ENCODE data around the gene YEATS2.
A peak's percentile ranks its signal among the peaks of the same experiment; 100 is the strongest.
"Not testable (repeated sequence)": the region's sequence is repeated elsewhere in the genome, so short reads cannot be mapped to it uniquely, and the experiment has no call there.

YEATS2 gene

GRCh38 chr3:183718012-183718411 is 20.4 kb downstream of the YEATS2 start:
- DNase-seq, result no peak

GRCh38 chr3:183725387-183725786 is 27.8 kb downstream of the YEATS2 start:
- no peak for DNase-seq

DNA sequence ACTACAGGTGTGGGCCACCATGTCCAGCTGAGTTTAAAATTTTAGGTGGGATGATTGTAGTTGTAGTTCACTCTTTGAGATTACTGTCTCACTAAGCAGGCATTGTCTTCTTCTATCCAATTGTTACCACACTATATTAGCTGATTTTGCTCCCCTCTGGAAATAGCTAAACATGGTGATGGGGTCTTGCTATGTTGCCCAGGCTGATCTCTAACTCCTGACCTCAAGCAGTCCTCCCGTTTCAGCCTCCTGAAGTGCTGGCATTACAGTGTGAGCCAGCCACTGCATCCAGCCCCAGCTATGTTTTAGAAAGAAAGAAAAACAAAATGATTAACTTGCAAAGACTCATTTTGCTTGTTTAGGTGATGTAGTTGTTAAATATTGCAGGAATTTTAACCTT is 30.6 kb downstream of the YEATS2 start:
- no peak for DNase-seq

DNA sequence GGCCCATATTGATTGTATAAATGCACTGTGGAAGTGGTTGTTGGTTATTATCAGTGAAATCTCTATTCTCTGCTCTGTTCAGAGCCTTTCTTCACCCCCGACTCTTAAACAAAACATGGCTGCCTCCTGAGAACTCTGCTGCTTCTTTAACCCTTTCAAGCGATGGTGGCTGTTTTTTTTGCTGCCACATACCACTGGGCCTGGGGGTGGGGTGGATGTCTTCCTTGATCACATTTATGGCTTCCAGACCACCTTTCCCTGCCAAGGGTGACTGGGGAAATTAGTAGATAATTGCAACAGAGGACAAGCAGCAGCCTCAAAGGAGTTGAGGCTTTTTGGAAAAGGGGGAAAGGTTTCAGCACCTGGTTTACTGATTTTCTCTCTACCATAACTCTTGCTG is 32.8 kb downstream of the YEATS2 start:
- no peak for DNase-seq

DNA sequence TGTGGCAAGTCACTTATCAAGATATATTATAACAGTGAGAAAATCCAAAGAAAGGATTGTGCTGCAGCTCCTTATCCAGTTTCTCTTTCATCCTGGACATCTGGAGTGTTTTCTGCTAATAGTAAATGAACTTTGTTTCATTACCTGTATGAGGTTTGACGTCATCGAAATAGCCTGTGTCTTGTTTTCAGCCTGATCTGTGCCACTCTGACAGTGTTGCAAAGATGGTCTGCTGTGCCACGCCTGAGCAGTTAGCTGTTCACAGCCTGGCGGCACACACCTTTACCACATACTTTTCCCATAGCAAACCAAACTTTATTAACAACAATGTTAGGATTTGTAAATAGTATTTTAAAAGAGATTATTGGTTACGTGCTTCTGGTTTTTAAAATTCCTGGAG is 34.0 kb downstream of the YEATS2 start:
- no peak for DNase-seq

DNA sequence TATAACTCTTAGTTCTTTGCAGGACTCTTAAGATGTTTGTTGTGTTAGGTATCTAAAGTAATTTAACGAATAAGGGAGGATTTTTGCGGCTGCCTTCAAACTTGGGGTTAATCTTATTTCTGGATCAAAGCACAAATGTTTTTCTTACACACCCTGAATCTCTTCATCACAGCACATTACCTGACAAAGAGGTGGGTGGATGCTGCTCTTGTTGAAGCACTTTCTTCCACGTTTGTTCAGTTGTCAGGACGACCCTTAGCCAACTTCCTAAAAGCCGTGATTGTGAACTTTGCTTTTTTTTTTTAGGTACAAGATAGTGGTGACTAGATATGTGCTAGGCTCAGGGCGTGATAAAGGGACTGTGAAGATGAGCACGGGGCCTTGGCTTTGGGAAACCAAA is 36.0 kb downstream of the YEATS2 start:
- DNase-seq, result no peak

DNA sequence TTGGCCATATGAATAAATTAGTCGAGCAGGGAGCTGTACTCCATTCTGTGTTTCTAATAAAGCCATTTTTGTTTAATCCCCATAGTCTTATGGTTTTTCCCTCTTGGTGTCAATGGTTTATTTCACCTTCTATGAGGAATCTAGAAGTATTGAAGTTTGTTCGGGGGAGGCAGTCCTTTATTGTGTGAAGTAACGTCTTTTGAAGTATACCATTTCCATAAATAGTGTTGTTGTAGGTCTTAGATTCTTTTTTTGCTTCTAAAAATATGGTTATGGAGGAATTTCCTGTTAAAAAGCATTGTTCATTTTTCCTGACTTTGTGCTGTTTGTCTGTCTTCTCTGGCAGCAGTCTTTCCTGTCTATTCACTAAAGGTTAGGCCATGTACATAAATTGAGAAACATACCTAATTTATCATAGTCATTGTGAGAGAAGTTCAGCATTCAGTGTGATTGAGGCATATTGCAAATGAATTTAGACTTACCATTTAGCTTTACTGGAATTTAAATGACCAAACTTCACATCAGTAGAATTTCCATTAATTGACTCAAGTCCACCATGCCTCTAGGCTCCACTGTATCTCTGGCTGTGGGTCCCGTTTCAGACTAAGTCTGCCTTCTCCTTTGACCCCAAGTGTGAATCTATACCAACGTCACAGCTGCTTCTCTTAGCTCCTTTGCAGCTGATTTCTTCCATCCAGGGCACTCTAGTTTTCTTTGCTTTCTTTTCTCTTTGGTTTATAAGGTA is 37.3 kb downstream of the YEATS2 start:
- no peak for DNase-seq

- no peak for DNase-seq
Observed at GRCh38 chr3:183737116-183737515, 39.5 kb downstream of the YEATS2 start.

GRCh38 chr3:183740154-183740553 is 42.6 kb downstream of the YEATS2 start:
- DNase-seq, result not testable (repeated sequence)

- DNase-seq, result no peak
Observed at GRCh38 chr3:183743231-183743630, 45.6 kb downstream of the YEATS2 start.

- no peak for DNase-seq
Observed at GRCh38 chr3:183745300-183746098, 47.9 kb downstream of the YEATS2 start.

DNA sequence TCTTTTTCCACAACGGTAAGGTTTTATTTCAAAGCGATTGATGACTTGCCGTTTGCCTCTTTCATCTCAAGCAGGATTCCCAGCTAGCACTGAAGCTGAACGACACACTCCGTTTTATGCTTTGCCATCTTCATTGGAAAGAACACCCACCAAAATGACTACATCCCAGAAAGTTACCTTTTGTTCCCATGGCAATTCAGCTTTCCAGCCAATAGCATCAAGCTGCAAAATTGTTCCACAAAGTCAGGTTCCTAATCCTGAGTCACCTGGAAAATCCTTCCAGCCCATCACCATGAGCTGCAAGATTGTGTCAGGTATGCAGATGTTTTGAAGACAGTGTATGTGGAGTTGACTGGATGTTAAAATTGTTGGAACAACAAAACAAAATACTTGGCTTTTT is 56.5 kb downstream of the YEATS2 start:
- DNase-seq, result no peak

GRCh38 chr3:183762304-183762703 is 64.7 kb downstream of the YEATS2 start:
- DNase-seq, result no peak

- no peak for DNase-seq
Observed at GRCh38 chr3:183764847-183765731, 67.5 kb downstream of the YEATS2 start.

DNA sequence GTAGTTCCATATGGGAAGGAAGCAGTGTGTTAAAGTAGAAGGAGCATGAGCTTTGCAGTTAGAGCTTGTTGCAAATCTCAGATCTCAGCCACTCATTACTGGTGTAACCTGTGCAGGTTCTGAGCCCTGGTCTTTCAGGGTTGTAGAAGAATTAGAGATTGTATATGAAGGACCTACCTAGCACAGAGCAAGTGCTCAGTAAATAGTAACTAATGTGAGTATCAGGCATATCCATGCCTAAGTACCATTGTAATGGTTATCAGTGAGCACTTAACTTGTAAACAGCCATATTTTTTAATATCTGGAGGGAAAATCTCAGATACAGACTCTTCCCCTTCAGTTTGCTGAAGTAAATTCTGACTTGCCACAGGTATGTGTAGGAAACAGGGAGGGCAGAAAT is 68.5 kb downstream of the YEATS2 start:
- no peak for DNase-seq

DNA sequence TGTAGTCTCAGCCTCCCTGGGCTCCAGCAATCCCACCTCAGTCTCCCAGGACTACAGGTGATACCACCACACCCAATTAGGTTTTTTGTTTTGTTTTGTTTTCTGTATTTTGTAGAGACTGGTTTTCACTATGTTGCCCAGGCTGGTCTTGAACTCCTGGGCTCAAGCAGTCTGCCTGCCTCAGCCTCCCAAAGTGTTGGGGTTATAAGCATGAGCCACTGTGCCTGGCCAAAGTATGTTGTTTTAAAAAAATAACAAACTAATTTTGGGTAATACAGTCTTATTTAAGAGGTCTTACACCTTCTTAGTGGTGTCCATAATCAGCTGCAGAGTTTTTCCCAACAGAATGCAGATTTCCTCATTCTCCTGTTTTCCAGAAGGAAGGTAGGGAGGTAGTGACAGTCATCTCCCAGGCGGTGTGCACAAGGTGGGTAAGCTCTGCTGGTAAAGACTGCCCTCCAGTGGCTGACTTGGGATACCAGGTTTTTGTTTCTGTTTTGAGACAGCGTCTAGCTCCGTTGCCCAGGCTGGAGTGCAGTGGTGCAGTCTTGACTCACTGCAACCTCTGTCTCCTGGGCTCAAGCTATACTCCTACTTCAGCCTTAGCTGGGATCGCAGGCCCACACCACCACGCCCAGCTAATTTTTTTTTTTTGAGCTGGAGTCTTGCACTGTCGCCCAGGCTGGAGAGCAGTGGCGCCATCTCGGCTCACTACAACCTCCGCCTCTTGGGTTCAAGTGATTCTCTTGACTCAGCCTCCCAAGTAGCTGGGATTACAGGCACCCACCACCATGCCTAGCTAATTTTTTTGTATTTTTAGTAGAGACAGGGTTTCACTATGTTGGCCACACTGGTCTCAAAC is 69.4 kb downstream of the YEATS2 start:
- DNase-seq, result peak; percentile 4

DNA sequence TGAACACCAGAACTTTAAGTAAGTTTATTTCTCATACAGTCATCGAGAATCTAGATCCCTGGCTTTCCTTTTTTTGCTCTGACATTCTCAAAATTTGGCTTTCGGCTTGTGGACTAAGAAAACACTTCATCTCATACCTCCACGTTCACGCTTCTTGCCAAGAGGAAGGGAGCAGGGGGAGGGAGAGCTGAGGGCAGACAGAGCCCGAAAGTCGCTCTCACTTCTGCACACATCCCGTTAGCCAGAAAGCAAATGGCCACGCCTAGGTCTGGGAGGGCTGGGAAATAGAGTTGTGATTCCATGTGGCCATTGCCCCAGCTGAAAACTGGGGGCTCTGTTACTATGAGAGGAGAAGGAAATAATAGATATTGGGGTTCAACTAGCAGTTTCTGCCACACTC is 70.5 kb downstream of the YEATS2 start:
- DNase-seq, result no peak

DNA sequence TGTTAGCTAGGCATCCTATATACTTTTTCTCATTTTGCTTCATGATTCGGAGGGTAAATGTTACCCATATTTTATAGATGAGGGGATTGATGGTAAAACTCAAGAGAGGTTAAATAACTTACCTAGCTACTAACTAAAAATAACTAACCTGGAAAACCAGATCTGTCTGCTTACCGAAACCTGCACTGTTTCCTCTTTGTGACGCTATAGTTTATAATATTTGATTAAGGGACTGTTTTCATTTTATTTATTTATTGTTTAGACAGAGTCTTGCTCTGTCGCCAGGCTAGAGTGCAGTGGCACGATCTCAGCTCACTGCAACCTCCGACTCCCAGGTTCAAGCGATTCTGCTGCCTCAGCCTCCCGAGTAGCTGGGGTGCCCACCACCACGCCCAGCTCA is 71.9 kb downstream of the YEATS2 start:
- no peak for DNase-seq

- DNase-seq, result no peak
Observed at GRCh38 chr3:183774631-183775030, 77.0 kb downstream of the YEATS2 start.

DNA sequence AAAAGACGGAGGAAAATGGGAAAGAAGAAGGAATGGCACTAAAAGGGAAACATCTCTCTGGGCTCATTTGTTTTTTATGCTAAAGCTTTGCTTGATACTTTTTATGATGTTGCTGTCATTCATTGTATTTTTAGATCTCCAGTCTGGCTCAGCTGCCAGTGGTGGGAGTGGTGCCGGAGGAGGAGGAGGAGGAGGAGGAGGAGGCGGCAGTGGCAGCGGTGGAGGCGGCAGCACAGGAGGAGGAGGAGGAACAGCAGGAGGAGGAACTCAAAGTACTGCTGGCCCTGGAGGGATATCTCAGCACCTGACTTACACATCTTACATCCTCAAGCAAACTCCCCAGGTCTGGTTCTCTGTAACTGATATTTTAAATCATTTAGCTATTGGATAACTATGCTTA is 78.2 kb downstream of the YEATS2 start:
- peak; percentile 49 for DNase-seq

DNA sequence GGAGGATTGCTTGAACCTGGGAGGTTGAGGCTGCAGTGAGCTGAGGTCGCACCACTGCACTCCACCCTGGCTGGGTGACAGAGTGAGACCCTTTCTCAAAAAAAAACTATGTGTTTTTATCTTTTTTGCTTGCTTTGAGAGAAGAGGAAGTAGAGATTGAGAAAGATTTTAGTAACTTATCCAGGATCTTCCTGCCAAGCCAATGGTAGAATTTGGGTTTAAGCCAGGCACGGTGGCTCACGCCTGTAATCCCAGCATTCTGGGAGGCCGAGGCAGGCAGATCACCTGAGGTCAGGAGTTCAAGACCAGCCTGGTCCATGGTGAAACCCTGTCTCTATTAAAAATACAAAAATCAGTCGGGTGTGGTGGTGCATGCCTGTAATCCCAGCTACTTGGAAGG is 78.9 kb downstream of the YEATS2 start:
- peak; percentile 61 for DNase-seq

GRCh38 chr3:183777016-183777618 is 79.5 kb downstream of the YEATS2 start:
- DNase-seq, result no peak

All from MV-4-11 (cell line).